GM23338 (cell line): ENCODE data around the gene XRCC5.

Experiments used
- CTCF ChIP-seq, 2 experiments: fragments of 200-600 bp in 1 of 2; sonication (generic) in 1 of 2; conservative IDR thresholded peaks; 2 replicates each; pipeline versions ENCODE4 v1.5.1 to v1.6.1; 2016 to 2017; ENCODE audit warnings: antibody characterized with exemption in 2 of 2, low read depth in 2 of 2, mild to moderate bottlenecking in 2 of 2, moderate library complexity in 1 of 2
- EZH2 ChIP-seq: fragments of 200-600 bp; sonication (generic); IDR thresholded peaks from one replicate; pipeline ENCODE4 v1.8.0; 2017; ENCODE audit warnings: antibody characterized with exemption, mild to moderate bottlenecking, low read depth; ENCODE audit not compliant: unreplicated experiment

GRCh38 chr2:216070195-216070594 is 39.0 kb upstream of the XRCC5 start:
- TF ChIP-seq CTCF (conservative IDR thresholded peaks at IDR 0.05; ENCODE audit: low read depth in 2 of 2) (no peak), EZH2 (no peak)
